Neuronal stem cell (in vitro differentiated cells): ENCODE results near the gene TCF15.

Experiments used
- DNase-seq: peaks from one replicate; pipeline ENCODE4 v3.0.0-alpha.2; 2013; ENCODE audit warnings: low spot score
- H2AFZ ChIP-seq: one replicate; pipeline ENCODE4 v1.6.1; 2013; ENCODE audit warnings: mild to moderate bottlenecking, low read length, inconsistent platforms
- H2AK5ac ChIP-seq: 2 replicates; pipeline ENCODE4 v1.6.1; 2013; ENCODE audit warnings: low read depth, mild to moderate bottlenecking, inconsistent platforms, low read length, moderate library complexity, mixed read lengths
- H2BK120ac ChIP-seq: 2 replicates; pipeline ENCODE4 v1.6.1; 2013; ENCODE audit warnings: low read depth, mild to moderate bottlenecking, inconsistent platforms, low read length, moderate library complexity, mixed read lengths
- H2BK12ac ChIP-seq: one replicate; pipeline ENCODE4 v1.6.1; 2013; ENCODE audit warnings: low read length, inconsistent platforms
- H2BK15ac ChIP-seq: 2 replicates; pipeline ENCODE4 v1.6.1; 2013; ENCODE audit warnings: mild to moderate bottlenecking, low read length, inconsistent platforms, mixed read lengths
- H2BK5ac ChIP-seq: one replicate; pipeline ENCODE4 v1.6.1; 2013; ENCODE audit warnings: inconsistent platforms, mild to moderate bottlenecking, low read length, moderate library complexity
- H3K14ac ChIP-seq: one replicate; pipeline ENCODE4 v1.6.1; 2013; ENCODE audit warnings: low read length, inconsistent platforms
- H3K18ac ChIP-seq: 2 replicates; pipeline ENCODE4 v1.6.1; 2013; ENCODE audit warnings: low read length, inconsistent platforms
- H3K23ac ChIP-seq: 2 replicates; pipeline ENCODE4 v1.6.1; 2013; ENCODE audit warnings: low read depth, mild to moderate bottlenecking, mixed read lengths, low read length, inconsistent platforms; ENCODE audit not compliant: poor library complexity
- H3K27ac ChIP-seq: replicated peaks from 3 replicates; pipeline ENCODE4 v1.5.1; 2013; ENCODE audit warnings: low read length, inconsistent platforms
- H3K27me3 ChIP-seq, 3 experiments: 2 replicates each; pipeline ENCODE4 v1.6.1; 2013; ENCODE audit warnings: low read length in 3 of 3, mild to moderate bottlenecking in 2 of 3, inconsistent platforms in 1 of 3, low read depth in 1 of 3, mixed read lengths in 1 of 3, moderate library complexity in 1 of 3; ENCODE audit not compliant: control insufficient read depth in 3 of 3, insufficient read depth in 3 of 3
- H3K36me3 ChIP-seq, 2 donors: replicated peaks in 1 of 2; 2 replicates each; pipeline ENCODE4 v1.6.1; 2013; ENCODE audit warnings: low read length in 2 of 2; ENCODE audit not compliant: control insufficient read depth in 2 of 2, insufficient read depth in 2 of 2
- H3K4ac ChIP-seq: 2 replicates; pipeline ENCODE4 v1.6.1; 2013; ENCODE audit warnings: inconsistent platforms, mild to moderate bottlenecking, low read length, moderate library complexity
- H3K4me1 ChIP-seq, 2 donors: 1 replicate in 1 of 2; 2 replicates in 1 of 2; pipeline ENCODE4 v1.6.1; 2013; ENCODE audit warnings: low read length in 2 of 2, low read depth in 1 of 2; ENCODE audit not compliant: control insufficient read depth in 2 of 2, insufficient read depth in 1 of 2
- H3K4me2 ChIP-seq: one replicate; pipeline ENCODE4 v1.6.1; 2013; ENCODE audit warnings: mild to moderate bottlenecking, low read length, inconsistent platforms; ENCODE audit not compliant: insufficient read depth, poor library complexity, severe bottlenecking
- H3K4me3 ChIP-seq, 2 donors: 2 replicates each; pipeline ENCODE4 v1.5.1; 2013; ENCODE audit warnings: low read length in 2 of 2, mild to moderate bottlenecking in 2 of 2, inconsistent platforms in 1 of 2, moderate library complexity in 1 of 2
- H3K79me1 ChIP-seq: one replicate; pipeline ENCODE4 v1.6.1; 2013; ENCODE audit warnings: low read depth, mild to moderate bottlenecking, inconsistent platforms, low read length, moderate library complexity
- H3K9ac ChIP-seq: one replicate; pipeline ENCODE4 v1.6.1; 2013; ENCODE audit warnings: mild to moderate bottlenecking, low read depth, low read length, inconsistent platforms; ENCODE audit not compliant: poor library complexity
- H3K9me3 ChIP-seq, 2 donors: replicated peaks in 1 of 2; 2 replicates each; pipeline versions ENCODE3 to v1.6.1; 2013; ENCODE audit warnings: low read length in 2 of 2, mild to moderate bottlenecking in 2 of 2, inconsistent platforms in 1 of 2, low read depth in 1 of 2, mixed read lengths in 1 of 2, moderate library complexity in 1 of 2; ENCODE audit not compliant: control insufficient read depth in 2 of 2, insufficient read depth in 1 of 2
- H4K8ac ChIP-seq: one replicate; pipeline ENCODE4 v1.6.1; 2013; ENCODE audit warnings: low read depth, mild to moderate bottlenecking, inconsistent platforms, low read length, moderate library complexity
- H4K91ac ChIP-seq: one replicate; pipeline ENCODE4 v1.6.1; 2013; ENCODE audit warnings: low read length, low read depth, mild to moderate bottlenecking, inconsistent platforms; ENCODE audit not compliant: poor library complexity
- WGBS, 2 donors: extraction: QIAGEN DNeasy Blood & Tissue Kit; methylation state at CpG; one replicate each; pipeline ENCODE4 v1.1.7; 2013; ENCODE audit warnings: missing lambda C conversion rate in 2 of 2, mixed read lengths in 1 of 2; ENCODE audit not compliant: insufficient read length in 2 of 2, insufficient replicate concordance in 1 of 2; ENCODE audit errors: extremely low coverage in 2 of 2; 5-methylcytosine and 5-hydroxymethylcytosine counted together

The TCF15 gene

DNA sequence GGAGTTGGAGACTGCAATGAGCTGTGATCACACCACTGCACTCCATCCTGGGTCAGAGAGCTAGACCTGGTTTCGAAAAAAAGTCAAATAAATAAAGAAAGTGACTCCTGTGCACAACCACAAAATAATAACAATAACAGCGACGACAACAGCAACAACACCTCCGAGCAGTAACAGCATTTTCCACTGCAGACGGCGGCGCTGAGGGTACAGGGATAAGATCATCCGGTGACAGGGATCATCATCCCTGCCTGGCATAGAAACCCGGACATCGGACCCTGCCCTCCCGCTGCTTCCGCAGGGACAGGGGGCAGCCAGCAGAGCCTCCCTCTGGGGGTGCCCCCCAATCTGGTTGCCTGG, 31.4 kb upstream of the TCF15 start:
- Histone ChIP-seq H3K79me1 (no peaks in the 10 kb centered on the region), H2AFZ (no peak overlapping the region), H2BK12ac (no peak overlapping the region), H3K4me2 (no peak overlapping the region), H2BK120ac (no peak overlapping the region), H2BK15ac (no peak overlapping the region), H3K4me3 (no peak overlapping the region), H2BK5ac (no peak overlapping the region), H3K9ac (no peak overlapping the region), H3K4ac (no peak overlapping the region), H3K27ac (no peak overlapping the region), H3K14ac (no peak overlapping the region), H4K8ac (no peak overlapping the region), H3K36me3 (no peaks in the 10 kb centered on the region), H3K4me1 (no peaks in the 10 kb centered on the region), H3K27me3 (peaks cover 0 to 6% (median 2%) of the 10 kb centered on the region in 3 experiments), H2AK5ac (no peak overlapping the region), H3K9me3 (no peaks in the 10 kb centered on the region), H3K18ac (no peak overlapping the region), H3K23ac (no peak overlapping the region), H4K91ac (no peak overlapping the region)
- WGBS, 2 donors, result no CpG with 5 or more reads among the region's 12 CpGs
- DNase-seq, result no peak

DNA sequence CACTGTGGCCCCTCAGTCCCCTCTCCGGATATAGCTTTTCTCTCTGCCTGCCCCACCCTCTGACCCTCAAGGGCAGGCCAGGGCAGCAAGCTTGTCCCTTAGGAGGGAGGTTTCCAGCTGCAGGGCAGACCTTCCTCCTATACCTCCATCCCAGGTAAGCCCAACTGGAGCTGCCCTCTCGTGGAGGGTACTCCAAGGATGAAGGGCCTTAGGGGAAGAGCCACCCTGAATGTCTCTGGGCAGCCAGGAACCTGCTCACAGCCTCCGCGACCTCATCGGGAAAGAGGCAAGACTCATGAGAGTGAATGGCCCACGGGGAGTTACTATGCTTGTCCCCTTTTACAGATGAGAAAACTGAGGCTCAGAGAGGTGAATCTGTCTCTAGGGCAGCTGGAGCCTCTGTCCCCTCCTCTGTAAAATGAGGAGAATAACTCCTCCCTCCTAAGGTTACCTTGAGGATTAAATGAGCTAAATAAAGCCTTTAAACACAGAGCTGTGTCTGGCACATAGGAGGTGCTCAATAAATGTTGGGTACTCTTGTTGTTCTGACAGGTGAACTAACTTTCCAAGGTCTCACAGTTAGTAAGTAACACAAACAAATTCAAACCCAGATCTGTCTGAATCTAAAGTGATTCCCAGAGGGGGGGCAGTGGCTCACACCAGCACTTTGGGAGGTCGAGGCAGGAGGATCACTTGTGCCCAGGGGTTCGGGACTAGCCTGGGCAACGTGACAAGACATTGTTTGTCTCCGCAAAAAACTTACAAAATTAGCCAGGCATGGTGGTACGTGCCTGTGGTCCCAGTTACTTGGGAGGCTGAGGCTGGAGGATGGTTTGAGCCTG, 30.8 kb upstream of the TCF15 start:
- no peaks in the 10 kb centered on the region for H3K4me1 ChIP-seq
- no peak overlapping the region for H3K4ac ChIP-seq
- H3K9me3 ChIP-seq, result no peaks in the 10 kb centered on the region
- H3K4me3 ChIP-seq, result peak overlapping the region in 1 of 2 donors; percentile 23
- no peak overlapping the region for H2BK5ac ChIP-seq
- no peak overlapping the region for H2AFZ ChIP-seq
- WGBS, 2 donors, result no CpG with 5 or more reads among the region's 11 CpGs
- peaks cover 0 to 12% (median 2%) of the 10 kb centered on the region in 3 experiments for H3K27me3 ChIP-seq
- H2BK120ac ChIP-seq, result no peak overlapping the region
- H3K14ac ChIP-seq, result no peak overlapping the region
- H3K4me2 ChIP-seq, result no peak overlapping the region
- no peak overlapping the region for H2BK12ac ChIP-seq
- H3K36me3 ChIP-seq, result no peaks in the 10 kb centered on the region
- no peaks in the 10 kb centered on the region for H3K79me1 ChIP-seq
- no peak for DNase-seq
- H4K8ac ChIP-seq, result no peak overlapping the region
- no peak overlapping the region for H4K91ac ChIP-seq
- no peak overlapping the region for H3K9ac ChIP-seq
- no peak overlapping the region for H2BK15ac ChIP-seq
- H3K23ac ChIP-seq, result no peak overlapping the region
- H3K18ac ChIP-seq, result peak overlapping the region; percentile 24
- peak overlapping the region; percentile 25 for H2AK5ac ChIP-seq
- no peak overlapping the region for H3K27ac ChIP-seq

DNA sequence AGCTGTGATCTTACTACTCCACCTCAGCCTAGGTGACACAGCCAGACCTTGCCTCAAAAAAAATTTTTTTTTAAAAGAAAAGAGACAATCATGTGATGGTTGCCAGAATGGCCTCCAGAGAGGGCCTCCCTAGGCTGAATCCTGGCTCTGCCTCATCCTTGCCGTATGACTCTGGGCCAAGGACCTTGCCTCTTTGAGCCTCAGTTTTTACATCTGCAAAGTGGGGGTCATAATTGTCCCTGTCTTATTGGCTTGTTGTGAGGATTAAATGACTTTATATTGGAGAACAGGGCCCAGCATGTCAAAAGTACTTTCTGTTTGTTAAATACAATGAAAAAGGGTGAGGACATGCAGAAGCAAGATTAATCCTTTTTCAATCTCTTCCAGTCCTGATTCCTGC, 28.5 kb upstream of the TCF15 start:
- Histone ChIP-seq H3K18ac (no peak overlapping the region), H3K4me2 (no peak overlapping the region), H3K9me3 (no peaks in the 10 kb centered on the region), H3K9ac (no peak overlapping the region), H3K4ac (no peak overlapping the region), H2BK120ac (no peak overlapping the region), H3K4me3 (no peak overlapping the region), H2BK5ac (no peak overlapping the region), H4K91ac (no peak overlapping the region), H3K27me3 (peaks cover 0 to 35% (median 2%) of the 10 kb centered on the region in 3 experiments), H2BK12ac (no peak overlapping the region), H2AK5ac (no peak overlapping the region), H3K4me1 (peaks cover 0 to 15% of the 10 kb centered on the region in 2 donors), H2AFZ (no peak overlapping the region), H3K14ac (no peak overlapping the region), H4K8ac (no peak overlapping the region), H3K79me1 (no peaks in the 10 kb centered on the region), H3K36me3 (no peaks in the 10 kb centered on the region), H2BK15ac (no peak overlapping the region), H3K27ac (no peak overlapping the region), H3K23ac (no peak overlapping the region)
- no CpG with 5 or more reads among the region's 1 CpG for WGBS, 2 donors
- no peak for DNase-seq

DNA sequence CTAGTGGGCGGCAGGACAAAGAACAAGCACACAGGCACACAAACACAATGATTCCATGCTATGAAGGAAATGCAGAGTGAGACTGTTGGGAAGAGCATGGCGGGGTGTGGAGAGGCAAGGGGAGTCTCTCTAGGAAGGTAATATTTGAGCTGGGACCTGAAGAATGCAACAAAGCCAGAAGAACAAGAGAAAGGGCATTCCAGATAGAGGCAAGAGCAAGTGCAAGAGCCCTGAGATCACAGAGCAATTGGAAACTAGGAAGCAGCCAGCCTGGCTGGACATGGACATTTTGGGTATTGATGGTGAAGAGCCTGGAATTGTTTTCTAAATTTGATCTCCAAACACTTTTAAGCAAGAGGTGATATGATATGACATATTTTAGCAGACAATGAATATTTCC, 27.4 kb upstream of the TCF15 start:
- Histone ChIP-seq H3K4ac (no peak overlapping the region), H3K23ac (no peak overlapping the region), H3K36me3 (no peaks in the 10 kb centered on the region), H2AFZ (no peak overlapping the region), H3K14ac (no peak overlapping the region), H3K18ac (no peak overlapping the region), H2BK5ac (no peak overlapping the region), H3K4me3 (no peak overlapping the region), H3K9me3 (no peaks in the 10 kb centered on the region), H4K91ac (no peak overlapping the region), H3K4me2 (no peak overlapping the region), H2BK120ac (no peak overlapping the region), H2BK12ac (no peak overlapping the region), H3K4me1 (peaks cover 0 to 16% of the 10 kb centered on the region in 2 donors), H3K27me3 (peaks cover 0 to 44% (median 2%) of the 10 kb centered on the region in 3 experiments), H3K27ac (no peak overlapping the region), H2AK5ac (no peak overlapping the region), H3K79me1 (no peaks in the 10 kb centered on the region), H2BK15ac (no peak overlapping the region), H3K9ac (peak overlapping the region; percentile 25), H4K8ac (no peak overlapping the region)
- no CpG with 5 or more reads among the region's 2 CpGs for WGBS, 2 donors
- DNase-seq, result no peak
